Stimulated activated naive CD8-positive, alpha-beta T cell treated with anti-CD3 and anti-CD28 coated beads, Interleukin-15, amount 100 ng/mL, for 72 hours (primary cell): ENCODE results near the gene FAM219B.
A peak's percentile ranks its signal among the peaks of the same experiment; 100 is the strongest.
"Not testable (repeated sequence)": the region's sequence is repeated elsewhere in the genome, so short reads cannot be mapped to it uniquely, and the experiment has no call there.

Experiments used
- ATAC-seq: fragments of 150-1000 bp; cut with Tn5 transposase; 2 replicates; pipeline ENCODE4 v1.10.0; 2021; ENCODE audit warnings: mild to moderate bottlenecking, moderate library complexity
- DNase-seq, 2 donors: peaks; one replicate each; pipeline ENCODE4 v3.0.0; 2021 to 2022
- H3K27ac Mint-ChIP-seq, 2 donors: one replicate each; pipeline ENCODE4 v1.8.0; 2022; ENCODE audit warnings: mild to moderate bottlenecking in 2 of 2, mixed read lengths in 2 of 2, moderate library complexity in 2 of 2
- H3K27me3 Mint-ChIP-seq: one replicate; pipeline ENCODE4 v1.8.0; 2022; ENCODE audit warnings: mixed read lengths
- H3K4me1 Mint-ChIP-seq: one replicate; pipeline ENCODE4 v1.8.0; 2022; ENCODE audit warnings: mild to moderate bottlenecking, mixed read lengths
- H3K4me3 Mint-ChIP-seq, 2 donors: one replicate each; pipeline ENCODE4 v1.8.0; 2022; ENCODE audit warnings: mild to moderate bottlenecking in 2 of 2, mixed read lengths in 2 of 2, moderate library complexity in 1 of 2
- H3K9me3 Mint-ChIP-seq, 2 donors: one replicate each; pipeline ENCODE4 v1.8.0; 2022; ENCODE audit warnings: mixed read lengths in 2 of 2

Gene FAM219B

DNA sequence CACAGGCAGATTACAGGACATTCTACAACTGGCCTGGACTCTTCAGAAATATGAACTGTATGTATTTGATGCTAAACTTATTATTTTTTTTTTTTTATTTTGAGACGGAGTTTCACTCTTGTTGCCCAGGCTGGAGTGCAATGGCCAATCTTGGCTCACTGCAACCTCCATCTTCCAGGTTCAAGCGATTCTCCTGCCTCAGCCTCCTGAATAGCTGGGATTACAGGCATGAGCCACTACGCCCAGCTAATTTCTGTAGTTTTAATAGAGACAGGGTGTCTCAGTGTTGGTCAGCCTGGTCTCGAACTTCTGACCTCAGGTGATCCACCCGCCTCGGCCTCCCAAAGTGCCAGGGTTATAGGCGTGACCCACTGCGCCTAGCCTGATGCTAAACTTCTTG lies 7.1 kb upstream of the FAM219B start:
- not testable (repeated sequence) for H3K27ac Mint-ChIP-seq, H3K9me3 Mint-ChIP-seq, H3K4me1 Mint-ChIP-seq, H3K4me3 Mint-ChIP-seq, DNase-seq, ATAC-seq, H3K27me3 Mint-ChIP-seq

DNA sequence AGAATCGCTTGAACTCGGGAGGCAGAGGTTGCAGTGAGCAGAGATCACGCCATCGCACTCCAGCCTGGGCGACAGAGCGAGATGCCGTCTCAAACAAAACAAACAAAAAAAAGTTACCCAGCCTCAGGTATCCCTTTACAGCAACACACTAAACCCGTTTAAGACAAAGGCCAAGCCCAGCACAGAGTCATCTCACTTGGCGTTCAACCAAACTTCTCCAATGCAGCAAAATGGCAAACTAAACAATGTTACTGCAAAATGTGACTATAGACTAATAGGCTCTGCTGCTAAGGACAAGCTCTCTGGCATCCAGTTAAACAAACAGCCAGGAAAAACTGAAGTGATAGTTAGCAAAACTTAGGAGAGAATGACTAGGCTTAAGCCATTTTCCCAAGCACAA lies 6.4 kb upstream of the FAM219B start:
- no peaks in the 10 kb centered on the region for H3K4me1 Mint-ChIP-seq
- H3K9me3 Mint-ChIP-seq, result no peaks in the 10 kb centered on the region
- no peak overlapping the region for H3K27ac Mint-ChIP-seq
- no peaks in the 10 kb centered on the region for H3K27me3 Mint-ChIP-seq
- no peak overlapping the region for H3K4me3 Mint-ChIP-seq
- DNase-seq, result no peak
- ATAC-seq, result no peak

GRCh38 chr15:74908635-74909034 lies 2.0 kb upstream of the FAM219B start:
- no peaks in the 10 kb centered on the region for H3K27me3 Mint-ChIP-seq
- H3K4me3 Mint-ChIP-seq, result no peak overlapping the region
- peaks cover 23% of the 10 kb centered on the region for H3K4me1 Mint-ChIP-seq
- no peak for ATAC-seq
- H3K9me3 Mint-ChIP-seq, result no peaks in the 10 kb centered on the region
- no peak for DNase-seq
- no peak overlapping the region for H3K27ac Mint-ChIP-seq

- peak; percentile 8 for ATAC-seq
These were observed 666 bp upstream of the FAM219B start for GRCh38 chr15:74907163-74907870.

GRCh38 chr15:74906067-74906449 lies 593 bp downstream of the FAM219B start:
- Mint-ChIP-seq H3K4me3 (peak overlapping the region; percentile 98 to 99), H3K9me3 (no peaks in the 10 kb centered on the region), H3K4me1 (peaks cover 32% of the 10 kb centered on the region), H3K27ac (peak overlapping the region; percentile 82 to 91), H3K27me3 (no peaks in the 10 kb centered on the region)
- DNase-seq (peak in 1 of 2 donors; percentile 33), ATAC-seq (peak; percentile 51)

More at GRCh38 chr15:74907163-74907870, 666 bp upstream of the FAM219B start:
- Mint-ChIP-seq H3K9me3 (no peaks in the 10 kb centered on the region), H3K4me1 (peaks cover 25% of the 10 kb centered on the region), H3K27me3 (no peaks in the 10 kb centered on the region), H3K27ac (peak overlapping the region; percentile 98 to 99), H3K4me3 (peak overlapping the region; percentile 98 to 99)
- DNase-seq, result no peak

DNA sequence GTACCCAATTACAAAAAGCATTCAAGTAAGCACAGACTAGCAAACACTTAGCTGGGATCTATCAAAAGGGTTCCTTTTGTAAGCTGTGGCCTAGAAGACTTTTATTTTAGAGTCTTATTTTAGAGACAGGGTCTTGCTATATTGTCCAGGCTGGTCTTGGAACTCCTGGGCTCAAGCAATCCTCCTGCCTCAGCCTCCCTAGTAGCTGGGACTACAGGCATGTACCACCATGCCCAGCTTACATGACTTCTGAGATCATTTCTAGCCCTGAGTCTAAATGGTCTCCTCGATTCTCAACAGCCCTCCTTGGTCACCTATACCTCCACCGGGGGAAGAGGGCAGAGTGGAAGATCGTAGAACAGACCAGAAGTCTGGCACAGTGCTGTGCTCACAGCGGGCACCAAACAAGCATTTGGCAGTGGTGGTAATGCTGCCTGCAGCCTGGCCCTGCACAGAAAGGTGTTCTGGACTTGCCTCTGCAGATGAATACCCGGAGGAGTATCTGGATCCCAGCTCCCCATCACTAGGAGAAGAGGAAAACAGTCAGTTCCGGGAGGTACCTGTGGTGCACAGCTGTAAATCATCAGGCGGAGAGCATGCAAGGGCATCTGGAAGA lies 2.4 kb downstream of the FAM219B start:
- Mint-ChIP-seq H3K4me3 (peak overlapping the region in 1 of 2 donors; percentile 29), H3K9me3 (no peaks in the 10 kb centered on the region), H3K27me3 (no peaks in the 10 kb centered on the region), H3K27ac (no peak overlapping the region), H3K4me1 (peaks cover 38% of the 10 kb centered on the region)
- DNase-seq (no peak), ATAC-seq (no peak)

DNA sequence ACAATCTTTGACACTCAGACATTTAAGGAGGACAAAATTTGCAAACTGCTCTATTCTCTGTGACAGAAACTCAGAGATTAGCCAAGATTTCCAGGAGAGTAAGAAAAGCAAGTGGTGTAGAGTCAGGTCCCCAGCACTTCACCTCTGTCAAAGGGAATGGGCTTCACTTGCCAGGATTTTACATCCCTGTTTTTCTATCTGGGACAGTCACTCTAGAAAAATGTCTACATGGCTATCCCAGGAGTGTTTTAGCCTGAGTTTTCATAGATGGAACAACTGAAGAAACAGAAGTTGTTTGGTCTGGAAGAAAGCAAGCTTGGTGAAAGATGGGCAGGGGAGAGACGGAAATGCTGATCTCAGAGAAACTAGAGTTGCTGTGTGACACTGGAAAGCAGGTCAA lies 3.0 kb downstream of the FAM219B start:
- ATAC-seq (no peak), DNase-seq (no peak)
- no peaks in the 10 kb centered on the region for H3K27me3 Mint-ChIP-seq
- H3K9me3 Mint-ChIP-seq, result no peaks in the 10 kb centered on the region
- H3K4me1 Mint-ChIP-seq, result peaks cover 38% of the 10 kb centered on the region
- H3K27ac Mint-ChIP-seq, result no peak overlapping the region
- H3K4me3 Mint-ChIP-seq, result no peak overlapping the region

DNA sequence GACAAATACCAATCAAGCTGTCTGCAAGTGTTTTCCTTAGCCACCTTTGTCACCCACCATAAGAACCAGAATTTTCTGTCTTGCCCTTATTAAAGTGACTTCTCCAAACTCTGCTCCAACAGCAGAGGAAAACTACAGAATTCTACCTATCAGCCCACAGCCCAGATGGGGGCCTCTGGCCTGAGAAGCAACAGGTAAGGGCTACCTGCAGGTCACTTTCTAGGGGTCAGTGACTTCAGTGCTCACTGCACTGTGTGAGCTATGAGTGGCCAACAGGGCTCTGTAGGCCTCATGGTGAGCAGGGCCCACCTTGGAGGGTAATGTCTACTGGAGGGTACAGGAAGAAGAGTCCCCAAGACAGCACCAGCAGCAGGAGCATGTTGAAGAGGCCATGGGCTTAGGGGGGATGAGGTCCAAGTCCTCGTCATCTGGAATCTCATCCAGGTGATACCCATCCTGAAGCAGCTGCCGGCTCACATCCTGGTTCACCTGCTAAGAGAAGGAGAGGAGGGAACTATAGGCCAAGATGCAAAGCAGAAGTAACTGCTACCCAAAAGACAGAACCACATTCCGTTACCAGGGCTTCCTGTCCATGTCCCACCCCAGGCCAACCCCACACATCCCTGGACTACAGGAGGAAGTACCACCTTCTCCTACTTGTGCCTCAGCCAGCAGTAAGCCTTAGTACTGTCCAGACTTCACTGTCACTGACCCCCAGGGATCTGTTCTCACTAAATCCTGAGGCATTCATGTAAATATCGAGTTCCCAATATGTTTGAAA lies 4.2 kb downstream of the FAM219B start:
- H3K27ac Mint-ChIP-seq, result no peak overlapping the region
- peaks cover 37% of the 10 kb centered on the region for H3K4me1 Mint-ChIP-seq
- H3K27me3 Mint-ChIP-seq, result no peaks in the 10 kb centered on the region
- ATAC-seq, result no peak
- H3K4me3 Mint-ChIP-seq, result no peak overlapping the region
- DNase-seq, result no peak
- H3K9me3 Mint-ChIP-seq, result no peaks in the 10 kb centered on the region

- H3K27ac Mint-ChIP-seq, result peak overlapping the region in 1 of 2 donors; percentile 42
- DNase-seq (peak; percentile 58 to 60), ATAC-seq (peak; percentile 46)
- no peaks in the 10 kb centered on the region for H3K9me3 Mint-ChIP-seq
- H3K4me1 Mint-ChIP-seq, result peaks cover 37% of the 10 kb centered on the region
- H3K4me3 Mint-ChIP-seq, result no peak overlapping the region
- no peaks in the 10 kb centered on the region for H3K27me3 Mint-ChIP-seq
These were observed 5.0 kb downstream of the FAM219B start for GRCh38 chr15:74901612-74902063.

GRCh38 chr15:74897300-74897701 lies 9.3 kb downstream of the FAM219B start:
- peak overlapping the region in 1 of 2 donors; percentile 78 for H3K27ac Mint-ChIP-seq

GRCh38 chr15:74896316-74896715 lies 10.3 kb downstream of the FAM219B start:
- no peaks in the 10 kb centered on the region for H3K27me3 Mint-ChIP-seq
- ATAC-seq, result no peak
- H3K4me3 Mint-ChIP-seq, result no peak overlapping the region
- H3K9me3 Mint-ChIP-seq, result no peaks in the 10 kb centered on the region
- H3K4me1 Mint-ChIP-seq, result peaks cover 37% of the 10 kb centered on the region
- H3K27ac Mint-ChIP-seq, result no peak overlapping the region
- DNase-seq, result no peak

More at GRCh38 chr15:74897300-74897701, 9.3 kb downstream of the FAM219B start:
- ATAC-seq (no peak), DNase-seq (no peak)
- H3K27me3 Mint-ChIP-seq, result no peaks in the 10 kb centered on the region
- H3K4me3 Mint-ChIP-seq, result no peak overlapping the region
- H3K9me3 Mint-ChIP-seq, result no peaks in the 10 kb centered on the region
- peaks cover 36% of the 10 kb centered on the region for H3K4me1 Mint-ChIP-seq

DNA sequence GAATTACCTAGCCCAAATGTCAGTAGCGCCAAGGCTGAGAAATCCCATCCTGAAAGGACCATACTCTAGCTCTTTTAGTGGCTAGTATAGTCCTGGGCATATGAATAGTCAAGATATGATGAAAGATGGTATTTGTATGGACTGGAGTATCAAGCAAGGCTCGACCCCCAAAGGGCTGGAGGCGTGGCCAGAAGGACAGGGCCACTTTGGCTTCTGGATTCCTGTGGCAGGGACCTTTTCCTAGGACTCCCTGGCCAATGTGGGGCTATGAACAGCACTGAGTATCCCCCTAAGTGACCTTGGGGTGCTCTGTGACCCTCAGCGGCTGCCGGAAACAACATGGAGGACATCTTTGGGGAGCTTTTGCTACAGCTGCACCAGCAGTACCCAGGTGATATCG lies 10.8 kb downstream of the FAM219B start:
- DNase-seq (no peak), ATAC-seq (no peak)
- Mint-ChIP-seq H3K9me3 (no peaks in the 10 kb centered on the region), H3K27ac (no peak overlapping the region), H3K4me3 (no peak overlapping the region), H3K4me1 (peaks cover 42% of the 10 kb centered on the region), H3K27me3 (no peaks in the 10 kb centered on the region)

GRCh38 chr15:74894383-74894782 lies 12.3 kb downstream of the FAM219B start:
- ATAC-seq, H3K27ac Mint-ChIP-seq, H3K27me3 Mint-ChIP-seq, DNase-seq, H3K4me3 Mint-ChIP-seq, H3K9me3 Mint-ChIP-seq: not testable (repeated sequence)
- peaks cover 49% of the 10 kb centered on the region for H3K4me1 Mint-ChIP-seq

DNA sequence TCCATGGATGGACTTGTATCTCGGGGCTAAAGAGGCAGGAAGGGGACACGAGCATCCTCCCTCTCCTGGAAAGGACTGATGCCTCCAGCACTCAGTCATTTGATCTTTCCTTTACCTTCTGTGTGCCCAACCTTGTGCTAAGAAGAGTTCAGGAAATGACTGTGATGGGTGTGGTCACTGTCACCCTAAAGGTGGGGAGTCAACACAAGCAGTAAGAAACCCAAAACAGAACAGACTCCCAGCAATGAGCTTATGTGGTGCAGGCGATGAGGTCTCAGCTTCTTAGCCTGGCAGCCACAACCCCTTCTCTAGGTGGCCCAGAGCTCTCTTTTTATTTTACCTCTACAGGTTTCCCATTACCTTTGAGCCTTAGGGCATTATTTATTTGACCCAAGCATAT lies 13.0 kb downstream of the FAM219B start:
- Mint-ChIP-seq H3K27ac (peak overlapping the region; percentile 68 to 95), H3K4me1 (peaks cover 56% of the 10 kb centered on the region), H3K4me3 (no peak overlapping the region), H3K9me3 (no peaks in the 10 kb centered on the region), H3K27me3 (no peaks in the 10 kb centered on the region)
- ATAC-seq (peak; percentile 29), DNase-seq (no peak)

DNA sequence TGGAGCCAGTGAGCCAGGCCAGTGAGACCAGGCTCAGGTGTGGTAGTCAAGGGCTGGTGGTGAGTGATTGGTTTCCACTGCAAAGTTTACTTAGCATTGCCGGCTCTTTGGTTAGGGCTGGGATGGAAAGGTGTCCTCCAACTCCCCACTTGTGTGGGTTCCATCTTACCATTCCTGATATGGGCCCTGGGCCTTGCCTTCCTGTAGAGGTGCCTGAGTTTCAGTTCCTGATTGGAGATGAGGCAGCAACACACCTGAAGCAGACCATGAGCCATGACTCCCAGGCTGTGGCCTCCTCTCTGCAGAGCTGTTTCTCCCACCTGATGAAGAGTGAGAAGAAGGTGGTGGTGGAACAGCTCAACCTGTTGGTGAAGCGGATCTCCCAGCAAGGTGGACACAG lies 13.7 kb downstream of the FAM219B start:
- ATAC-seq (no peak), DNase-seq (no peak)
- Mint-ChIP-seq H3K9me3 (no peaks in the 10 kb centered on the region), H3K27me3 (no peaks in the 10 kb centered on the region), H3K4me3 (peak overlapping the region in 1 of 2 donors; percentile 21), H3K4me1 (peaks cover 58% of the 10 kb centered on the region), H3K27ac (peak overlapping the region in 1 of 2 donors; percentile 34)

GRCh38 chr15:74892313-74892712 lies 14.3 kb downstream of the FAM219B start:
- Mint-ChIP-seq H3K27ac (no peak overlapping the region), H3K4me1 (peaks cover 55% of the 10 kb centered on the region), H3K9me3 (no peaks in the 10 kb centered on the region), H3K27me3 (no peaks in the 10 kb centered on the region), H3K4me3 (peak overlapping the region in 1 of 2 donors; percentile 4)
- no peak for DNase-seq
- ATAC-seq, result no peak
